GM19467 (cell line): ENCODE results near the gene ADK.
"Not testable (repeated sequence)": the region's sequence is repeated elsewhere in the genome, so short reads cannot be mapped to it uniquely, and the experiment has no call there.

Source experiments
- ATAC-seq: cut with Tn5 transposase; IDR thresholded peaks from one replicate; pipeline ENCODE4 v1.9.1; 2021; ENCODE audit warnings: mild to moderate bottlenecking, moderate library complexity; ENCODE audit not compliant: unreplicated experiment

ADK gene

DNA sequence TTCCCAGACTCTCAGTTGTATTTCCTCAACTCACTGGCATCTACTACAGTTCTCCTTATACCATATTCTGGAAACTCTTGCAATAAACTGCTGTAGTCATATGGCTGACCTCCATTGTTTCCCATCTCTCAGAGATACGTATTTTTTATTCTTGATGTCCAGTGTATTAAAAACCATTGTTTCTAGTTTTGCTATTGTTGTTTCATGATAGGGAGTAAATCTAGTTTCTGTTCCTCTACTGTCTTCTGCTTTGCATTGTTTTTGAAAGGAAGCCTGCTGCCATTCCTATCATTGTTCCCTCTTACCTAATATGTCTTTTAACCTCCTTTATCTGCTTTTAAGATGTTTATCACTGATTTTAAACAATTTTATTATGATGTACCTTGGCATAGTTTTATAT lies 255.0 kb downstream of the ADK start:
- no peak for ATAC-seq

DNA sequence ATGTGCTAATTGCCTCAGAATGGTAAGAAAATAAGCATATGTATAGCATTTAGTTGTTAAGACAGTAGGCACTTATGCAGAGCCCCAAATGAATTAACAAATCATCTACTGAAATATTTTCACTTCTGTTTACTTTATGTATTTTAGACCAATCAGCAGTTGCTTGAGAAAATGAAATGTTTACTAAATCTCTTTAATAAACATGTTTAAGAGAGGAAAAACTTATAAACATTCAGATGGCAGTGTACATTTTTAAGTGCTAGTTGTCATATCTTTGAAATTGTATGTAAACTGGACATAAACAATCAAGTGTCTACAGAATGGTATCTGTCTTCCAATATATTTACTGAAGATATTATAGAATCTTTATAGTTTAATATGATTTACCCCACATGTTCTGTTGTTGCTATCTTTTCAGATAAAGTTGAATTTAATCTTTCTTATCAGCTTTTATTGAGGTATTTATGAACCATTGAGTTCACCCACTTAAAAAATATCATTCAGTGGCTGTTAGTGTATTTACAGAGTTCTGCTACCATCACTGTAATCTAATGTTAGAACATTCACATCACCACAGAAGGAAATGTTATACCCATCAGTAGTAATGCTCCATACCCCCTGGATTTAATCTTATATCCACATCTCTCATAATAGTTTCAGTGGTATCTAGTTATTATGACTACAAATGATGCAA lies 264.3 kb downstream of the ADK start:
- ATAC-seq: no peak

DNA sequence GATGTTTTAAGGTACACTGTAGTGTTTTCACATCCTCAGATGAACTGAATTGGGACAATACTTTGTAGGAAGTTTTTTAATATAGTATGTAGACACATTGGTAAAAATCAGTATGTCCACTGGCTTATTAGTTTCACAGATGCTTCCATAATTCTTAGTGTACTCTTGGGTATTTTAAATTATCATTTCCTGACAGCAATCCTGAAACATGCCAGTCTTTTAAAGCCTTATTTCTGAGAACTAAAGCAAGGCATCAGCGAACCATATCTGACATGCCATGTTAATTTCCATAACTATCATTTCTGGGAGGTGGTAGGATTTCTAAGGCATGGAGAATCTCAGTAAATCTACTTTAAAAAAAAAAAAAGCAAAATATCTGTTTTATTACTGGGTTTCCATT lies 266.4 kb downstream of the ADK start:
- ATAC-seq: no peak

DNA sequence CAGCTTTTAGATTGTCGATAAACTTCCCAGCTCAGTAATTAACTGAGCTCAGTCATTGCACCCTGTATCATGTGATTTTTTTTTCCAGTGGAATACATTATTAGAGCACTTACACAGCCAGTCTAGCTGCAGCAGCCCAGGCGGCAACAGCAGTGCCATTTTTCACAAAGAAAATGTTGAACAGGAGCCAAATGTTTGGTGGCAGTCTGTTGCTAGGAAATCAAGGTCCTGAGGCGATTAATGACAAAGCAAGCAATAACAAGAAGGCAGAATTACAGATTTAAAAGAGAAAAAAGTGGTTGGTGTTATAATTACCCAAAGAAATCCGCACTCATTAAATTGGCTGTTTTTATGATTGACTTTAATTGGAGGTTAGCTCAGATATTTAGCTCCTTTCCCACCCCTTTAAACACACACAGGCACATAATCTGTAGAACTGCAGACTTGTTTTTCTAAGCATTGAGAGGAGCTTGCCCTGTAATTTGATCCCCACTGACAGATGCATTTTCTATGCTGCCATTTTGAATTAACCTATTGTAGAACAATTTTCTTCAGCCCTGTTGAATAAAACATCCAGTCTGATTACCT lies 267.4 kb downstream of the ADK start:
- no peak for ATAC-seq

DNA sequence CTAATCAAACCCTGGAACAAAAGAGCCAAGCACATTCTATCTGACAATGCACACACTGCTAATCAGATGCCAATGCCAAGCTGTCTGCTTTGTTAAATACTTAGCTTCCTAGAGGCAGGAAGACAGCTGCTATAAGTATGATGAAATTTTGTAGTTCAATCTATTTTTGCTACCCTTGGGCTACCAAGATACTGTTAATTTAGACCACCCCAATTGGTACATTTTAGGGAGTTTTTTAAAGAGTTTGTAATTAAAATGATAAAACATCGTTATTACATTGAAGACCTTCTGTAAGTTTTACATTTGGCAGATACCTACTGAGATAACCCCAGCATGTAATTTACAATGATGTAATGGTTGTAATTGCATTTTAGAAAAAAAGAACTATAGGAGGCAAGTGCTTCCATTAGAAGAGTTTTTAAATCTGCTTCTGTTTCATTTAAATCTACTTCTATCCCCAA lies 268.5 kb downstream of the ADK start:
- ATAC-seq: no peak

DNA sequence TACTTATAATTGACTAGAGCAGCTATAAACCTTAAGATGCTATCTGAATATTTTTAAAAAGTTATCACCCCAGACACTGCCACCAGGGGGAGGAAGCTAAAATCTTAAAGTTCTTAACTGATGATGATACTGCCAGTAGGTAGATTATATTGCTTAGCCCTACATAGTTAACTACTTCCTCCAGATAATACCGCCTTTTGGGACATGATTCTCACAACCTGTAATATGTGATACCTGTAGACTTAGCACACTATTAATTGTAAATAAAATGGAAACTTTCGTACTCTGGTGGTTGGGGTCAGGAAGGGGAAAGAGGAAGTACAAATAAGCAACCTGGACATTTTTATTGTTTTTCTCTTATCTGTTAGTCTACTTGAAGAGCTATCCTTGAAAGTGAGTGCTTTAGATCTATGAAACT lies 268.9 kb downstream of the ADK start:
- ATAC-seq: no peak

DNA sequence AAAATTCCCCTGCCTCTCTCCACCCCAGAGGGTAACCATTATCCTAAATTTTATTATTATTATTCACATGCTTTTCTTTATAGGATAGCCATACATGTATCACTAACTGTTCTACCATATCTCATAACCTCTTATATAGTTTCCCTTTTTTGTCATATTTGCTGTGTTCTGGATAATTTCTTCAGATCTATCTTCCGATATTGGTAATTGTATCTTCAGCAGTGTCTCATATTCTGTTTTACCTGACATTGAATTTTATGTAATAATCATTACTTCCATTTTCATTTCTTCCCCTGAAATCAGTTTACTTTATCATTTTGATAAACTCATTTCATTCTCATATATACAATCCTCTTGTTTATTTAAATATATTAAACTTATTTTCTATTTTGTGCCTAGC lies 273.5 kb downstream of the ADK start:
- ATAC-seq: no peak

DNA sequence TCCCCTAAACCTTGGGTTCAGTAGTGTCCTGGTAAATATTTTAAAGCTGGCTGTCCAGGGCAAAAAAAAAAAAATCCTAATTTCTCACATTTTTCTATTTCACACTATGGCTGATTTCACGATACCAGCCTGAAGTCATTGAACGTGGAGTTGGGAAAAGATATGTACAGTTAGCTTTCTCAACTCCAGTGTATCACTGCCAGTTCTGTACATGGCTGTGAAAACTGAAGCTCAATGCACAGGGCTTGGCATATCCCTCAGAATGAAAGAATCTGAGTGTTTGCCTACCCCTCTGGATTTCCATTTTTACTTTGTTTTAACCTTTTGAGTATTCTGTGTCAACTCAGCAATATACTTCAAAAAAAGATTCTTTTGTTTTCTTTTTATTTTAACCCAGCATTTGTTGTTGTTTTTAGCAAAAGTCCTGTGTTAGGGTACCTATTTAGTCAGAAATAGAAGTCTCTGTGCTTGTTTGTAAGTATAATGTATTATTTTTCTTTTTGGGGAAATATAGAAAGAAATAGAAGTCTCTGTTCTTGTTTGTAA lies 274.5 kb downstream of the ADK start:
- ATAC-seq: no peak

DNA sequence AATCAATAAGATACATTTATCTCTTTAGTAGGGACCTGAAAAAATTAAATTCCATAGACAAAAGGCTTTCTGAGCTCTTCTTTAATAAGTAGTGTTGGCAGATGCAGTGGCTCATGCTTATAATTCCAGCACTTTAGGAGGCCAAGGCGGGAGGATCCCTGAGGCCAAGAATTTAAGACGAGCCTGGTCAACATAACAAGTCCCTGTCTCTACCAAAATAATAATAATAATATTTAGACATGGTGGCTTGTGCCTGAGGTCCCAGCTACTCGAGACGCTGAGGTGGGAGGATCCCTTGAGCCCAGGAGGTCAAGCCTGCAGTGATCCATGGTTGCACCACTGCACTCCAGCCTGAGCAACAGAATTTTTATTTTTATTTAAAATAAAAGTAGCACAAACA lies 280.8 kb downstream of the ADK start:
- no peak for ATAC-seq

DNA sequence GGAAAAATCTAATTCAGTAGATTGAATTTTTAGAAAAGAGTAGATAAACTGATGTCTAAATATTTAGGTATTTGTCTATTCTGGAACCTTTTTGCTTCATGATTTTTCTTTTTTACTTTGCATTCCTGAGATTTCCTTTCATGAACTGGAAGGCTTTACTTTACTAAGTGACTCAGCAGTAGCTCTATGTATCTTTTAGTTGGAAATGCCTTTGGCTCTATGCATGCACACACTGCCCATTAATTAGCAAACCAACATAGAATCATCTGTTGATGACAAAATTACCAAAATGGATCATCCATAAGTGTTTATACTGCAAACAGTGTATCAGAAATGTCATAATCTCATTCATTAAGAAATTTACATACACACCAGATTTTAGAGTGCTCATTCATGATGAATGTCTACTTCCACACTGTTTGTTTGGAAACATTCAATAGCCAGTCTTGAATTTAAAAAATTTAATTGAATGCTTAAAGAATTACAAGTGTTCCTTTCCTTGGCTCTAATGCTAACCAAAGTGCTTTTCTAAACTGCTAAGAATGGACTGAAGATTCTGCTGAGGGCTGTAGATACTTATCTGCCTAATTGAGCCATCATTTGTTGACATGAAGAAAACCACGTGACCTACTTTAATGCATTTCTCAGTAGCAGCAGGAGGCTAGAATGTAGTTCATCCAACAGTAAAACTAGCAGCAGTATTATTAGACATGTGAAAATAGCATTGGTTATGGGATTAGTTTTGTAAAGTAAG lies 282.0 kb downstream of the ADK start:
- ATAC-seq: no peak

DNA sequence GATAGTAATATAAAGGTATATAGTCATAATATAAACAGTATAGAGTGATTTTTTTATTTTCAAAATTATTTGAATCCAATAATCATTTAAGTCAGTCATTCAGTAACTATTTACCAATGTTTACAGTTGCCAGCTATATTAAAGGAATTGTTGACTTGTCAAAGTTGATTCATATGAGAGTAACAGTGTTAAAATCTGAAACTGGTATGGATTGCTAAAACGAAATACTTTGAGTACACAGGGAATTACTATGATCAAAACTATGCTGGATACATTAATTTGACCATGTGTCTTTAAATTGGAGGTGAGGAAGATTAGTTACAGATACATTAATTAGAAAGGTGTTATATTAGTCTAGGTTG lies 282.6 kb downstream of the ADK start:
- ATAC-seq: no peak

DNA sequence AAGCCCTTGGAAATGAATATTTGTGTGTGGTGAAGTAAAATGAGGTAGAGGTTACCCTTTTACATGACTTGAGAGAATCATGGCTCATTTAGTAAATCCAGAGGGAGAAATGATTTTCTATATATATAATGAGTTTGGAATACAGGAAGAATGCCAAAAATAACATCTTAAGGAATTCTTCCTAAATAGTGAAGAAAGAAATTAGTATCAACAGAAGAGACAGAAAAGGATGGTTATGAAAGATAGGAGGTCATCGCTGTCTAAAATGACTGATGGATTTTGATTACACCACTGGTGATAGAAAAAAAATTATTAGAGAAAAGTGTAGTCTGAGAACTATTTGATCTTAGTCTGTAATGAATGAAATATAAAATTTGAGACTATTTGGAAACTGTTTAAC lies 283.0 kb downstream of the ADK start:
- no peak for ATAC-seq

DNA sequence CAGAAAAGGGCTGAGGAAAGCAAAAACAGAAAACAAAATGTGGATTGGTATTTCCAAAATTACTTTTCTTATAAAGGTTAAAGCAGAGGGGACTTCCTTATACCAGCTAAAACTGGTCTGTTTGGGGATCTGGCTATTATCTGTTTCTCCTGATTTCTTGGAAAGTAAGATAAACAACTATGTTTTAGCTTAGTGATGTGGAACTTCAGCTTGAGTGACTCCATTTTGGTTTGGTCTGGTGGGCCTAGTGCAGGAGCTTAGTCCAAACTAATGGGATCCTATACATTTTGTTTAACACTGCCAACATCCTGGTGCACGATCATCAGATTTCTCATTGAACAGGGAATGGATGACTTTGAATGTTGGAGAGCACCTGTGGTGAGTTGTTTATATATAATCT lies 283.5 kb downstream of the ADK start:
- no peak for ATAC-seq

DNA sequence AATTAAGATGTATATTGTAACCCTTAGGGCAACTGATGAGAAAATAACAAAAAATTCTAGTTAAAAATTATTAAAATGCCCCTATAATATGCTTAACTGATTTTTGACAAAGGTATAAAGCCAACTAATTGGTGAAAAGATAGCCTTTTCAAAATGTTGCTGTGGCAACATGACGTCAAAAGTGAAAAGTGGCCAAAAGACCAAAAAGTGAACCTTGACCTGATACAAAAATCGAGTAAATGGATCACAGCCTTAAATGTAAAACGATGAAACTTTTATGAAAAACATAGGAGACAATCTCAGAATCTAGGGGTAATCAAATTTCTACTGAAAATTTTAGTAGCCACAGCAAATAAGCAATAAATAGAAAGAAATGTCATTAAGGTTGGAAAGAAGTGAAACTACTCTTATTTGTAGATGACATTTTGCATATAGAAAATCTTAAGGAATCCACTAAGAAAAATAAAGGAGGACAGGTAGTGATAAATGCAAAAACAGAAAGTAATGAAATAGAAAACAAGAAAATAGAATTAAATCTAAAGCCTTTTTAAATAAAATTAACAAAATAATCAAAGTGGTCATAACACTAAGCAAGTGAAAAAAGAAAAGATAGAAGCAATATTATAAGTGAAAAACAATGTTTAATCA lies 285.6 kb downstream of the ADK start:
- ATAC-seq: no peak

DNA sequence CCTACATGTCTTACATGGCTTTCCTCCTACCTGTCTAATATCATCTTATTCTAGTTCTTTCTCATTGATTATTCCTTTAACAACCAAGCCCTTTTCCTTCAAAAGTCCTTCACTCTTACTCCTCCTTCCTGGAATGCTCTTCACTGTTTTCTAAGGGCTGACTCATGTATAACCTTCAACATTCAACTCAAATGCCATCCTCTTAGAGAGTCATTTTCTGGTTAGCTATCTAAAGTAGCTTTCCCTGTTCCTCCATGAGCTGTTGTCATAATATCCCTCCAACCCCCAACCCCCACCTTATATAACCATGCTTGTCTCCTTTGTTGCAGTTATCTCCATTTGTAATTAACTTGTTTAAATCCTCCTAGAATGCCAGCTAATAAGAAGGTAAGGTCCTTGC lies 286.8 kb downstream of the ADK start:
- no peak for ATAC-seq

DNA sequence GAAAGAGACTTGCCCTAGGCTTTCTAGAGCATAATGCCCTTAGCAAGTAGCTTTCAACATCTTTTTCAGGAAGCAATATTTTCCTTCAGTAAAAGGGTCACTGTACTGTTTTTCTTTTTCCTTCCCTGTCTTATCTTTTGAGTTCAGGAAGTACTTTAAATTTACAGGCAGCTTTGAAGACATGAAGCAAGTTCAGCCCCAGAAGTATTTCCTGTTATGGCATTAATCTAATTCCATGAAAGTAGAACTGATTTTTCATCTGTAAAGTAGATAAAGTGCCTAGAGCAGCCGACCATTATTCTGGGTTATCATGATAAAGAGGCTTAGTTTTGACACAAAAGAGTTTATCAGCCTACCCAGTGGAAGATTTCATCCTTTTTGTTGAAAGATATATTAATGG lies 288.2 kb downstream of the ADK start:
- no peak for ATAC-seq

DNA sequence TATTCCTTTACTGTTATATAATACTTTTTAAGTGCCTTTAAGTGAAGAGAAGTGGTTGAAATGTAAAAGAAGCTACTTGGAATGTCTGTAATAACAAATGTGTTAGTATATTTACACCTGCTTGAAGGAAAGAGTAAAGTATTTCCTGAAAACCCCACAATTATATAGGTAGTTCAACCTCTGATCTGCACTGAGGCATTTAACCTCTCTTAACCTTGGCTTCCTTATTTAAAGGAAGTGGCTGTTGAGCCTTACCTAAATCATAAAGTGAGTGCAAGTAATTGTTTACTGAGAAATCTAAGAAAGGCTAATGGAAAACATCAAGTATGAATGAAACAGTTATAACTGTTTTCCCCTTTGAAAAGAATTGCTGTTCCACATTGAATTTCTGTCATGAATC lies 294.5 kb downstream of the ADK start:
- no peak for ATAC-seq

DNA sequence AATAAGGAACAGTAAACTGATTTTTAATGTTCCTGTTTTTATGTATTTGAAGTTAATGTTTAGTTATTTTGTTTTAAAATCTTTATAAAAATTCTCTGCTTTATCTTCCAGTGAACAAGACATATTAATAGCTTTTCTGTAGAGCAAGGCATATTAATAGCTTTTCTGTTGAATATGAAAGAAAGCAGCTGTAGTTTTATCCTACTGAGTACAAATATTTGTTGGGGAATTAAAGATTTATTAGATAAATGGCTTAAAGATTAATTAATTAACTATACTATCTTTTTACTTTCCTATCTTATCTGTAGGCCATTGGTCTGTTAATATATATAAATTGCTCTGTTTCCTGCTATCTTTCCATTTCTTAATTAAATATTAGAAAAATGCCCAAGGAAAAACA lies 299.6 kb downstream of the ADK start:
- ATAC-seq: no peak

DNA sequence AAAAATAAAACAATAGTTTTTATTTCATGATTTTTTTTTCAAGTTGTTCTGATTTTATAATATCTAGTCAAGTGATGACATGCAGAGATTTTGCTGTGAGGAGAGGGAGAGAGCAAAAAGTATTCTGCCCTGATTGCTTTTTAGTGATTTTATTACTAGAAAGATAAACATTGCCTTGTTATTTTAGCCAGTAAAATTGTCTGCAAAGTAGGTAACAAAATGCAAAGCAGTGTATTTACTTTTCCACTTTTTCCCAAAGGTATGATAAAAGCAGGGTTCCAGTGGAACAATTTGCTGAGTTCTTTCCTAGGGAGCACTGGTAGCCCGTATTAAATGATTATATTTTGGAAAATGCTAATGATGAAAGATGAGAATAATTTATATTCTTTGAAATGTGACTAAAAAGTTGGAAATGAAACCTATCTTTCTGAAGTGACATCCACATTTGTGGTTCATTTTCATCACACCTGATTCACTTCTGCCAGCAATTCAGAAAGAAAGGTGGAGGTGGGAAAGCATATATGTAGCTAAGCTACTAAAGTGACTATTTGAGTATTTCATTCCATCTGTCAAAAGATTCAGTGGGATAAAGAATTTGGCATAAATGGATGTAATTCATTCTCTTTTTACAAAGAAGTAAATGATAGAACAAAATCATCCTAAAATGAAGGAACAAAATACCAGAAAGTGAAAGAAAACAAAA lies 300.3 kb downstream of the ADK start:
- ATAC-seq: no peak

DNA sequence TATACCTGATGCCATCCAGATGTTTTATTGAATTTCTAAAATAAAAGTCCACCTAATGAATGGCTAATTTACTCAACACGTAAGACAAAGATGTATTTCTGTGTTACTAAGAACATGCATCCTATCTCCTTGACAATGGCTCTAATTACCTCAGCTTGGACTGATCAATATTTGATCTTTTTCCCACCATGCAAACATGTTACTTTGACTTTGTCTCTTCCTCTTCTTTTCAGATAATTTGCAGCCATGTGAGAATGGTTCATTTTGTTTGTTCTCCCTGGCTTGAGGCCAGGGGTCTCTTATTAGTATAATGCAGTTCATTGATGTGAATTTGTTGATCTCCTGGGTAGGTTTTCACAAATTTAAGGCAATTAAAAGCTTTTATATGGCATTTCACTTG lies 302.1 kb downstream of the ADK start:
- ATAC-seq: no peak

DNA sequence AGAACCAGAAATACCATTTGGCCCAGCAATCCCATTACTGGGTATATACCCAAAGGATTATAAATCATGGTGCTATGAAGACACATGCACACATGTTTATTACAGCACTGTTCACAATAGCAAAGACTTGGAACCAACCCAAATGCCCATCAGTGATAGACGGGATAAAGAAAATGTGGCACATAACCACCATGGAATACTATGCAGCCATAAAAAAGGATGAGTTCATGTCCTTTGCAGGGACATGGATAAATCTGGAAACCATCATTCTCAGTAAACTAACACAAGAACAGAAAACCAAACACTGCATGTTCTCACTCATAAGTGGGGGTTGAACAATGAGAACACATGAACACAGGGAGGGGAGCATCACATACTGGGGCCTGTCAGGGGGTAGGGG lies 306.5 kb downstream of the ADK start:
- not testable (repeated sequence) for ATAC-seq
